Lower lobe of right lung (tissue), 2 donors: ENCODE results near the gene CLRN3. TPM values are rescaled to one million over a fixed set of nuclear protein-coding genes. Genes with fewer than 3 reads are reported as not detected.
A peak's percentile ranks its signal among the peaks of the same experiment; 100 is the strongest.

Experiments used
- ATAC-seq, 2 donors: fragments of 200-7000 bp; cut with Tn5 transposase; one replicate each; pipeline ENCODE4 v1.9.1; 2020 to 2022; ENCODE audit warnings: mild to moderate bottlenecking in 2 of 2, moderate library complexity in 2 of 2
- DNase-seq: peaks from one replicate; pipeline ENCODE4 v3.0.0-alpha.2; 2020
- H3K27ac ChIP-seq: fragments of 200-600 bp; one replicate; pipeline ENCODE4 v1.8.0; 2022
- H3K27me3 ChIP-seq: fragments of 200-600 bp; one replicate; pipeline ENCODE4 v1.8.0; 2022; ENCODE audit warnings: low read depth
- H3K36me3 ChIP-seq: fragments of 200-600 bp; one replicate; pipeline ENCODE4 v1.8.0; 2022; ENCODE audit warnings: mild to moderate bottlenecking
- H3K4me1 ChIP-seq: fragments of 200-600 bp; one replicate; pipeline ENCODE4 v1.8.0; 2022
- H3K4me3 ChIP-seq: fragments of 200-600 bp; one replicate; pipeline ENCODE4 v1.8.0; 2022; ENCODE audit warnings: mild to moderate bottlenecking
- H3K9me3 ChIP-seq: fragments of 200-600 bp; one replicate; pipeline ENCODE4 v1.8.0; 2022
- intact Hi-C: fragments of 100-400 bp; cut with DNase I; formaldehyde crosslinking; loops from one replicate; pipeline ENCODE4 v1.11.0; 2022
- total RNA-seq: library from RNA; stranded (reverse); fragmentation: NEBNext Ultra II Directional; extraction: Animal tissue kit (Norgen Biotek cat#: 25700); gene quantifications from one replicate; pipeline ENCODE4 v1.2.1, GENCODE V29; 2021
- TF ChIP-seq, protein P1 (sequence below): fragments of 200-600 bp; IDR thresholded peaks from one replicate; pipeline ENCODE4 v1.8.0; 2022; ENCODE audit warnings: antibody characterized with exemption, mild to moderate bottlenecking
- donor health status: DM: no; HTN: yes; CAD: no; lungs with severe emphysema.

Gene CLRN3
- total RNA-seq, 1 donor from 2014 or later, result not detected

GRCh38 chr10:127926455-127926854, 33.7 kb upstream of the CLRN3 start:
- Histone ChIP-seq H3K36me3 (no peaks in the 10 kb centered on the region), H3K4me3 (no peak overlapping the region), H3K9me3 (no peaks in the 10 kb centered on the region), H3K27me3 (no peaks in the 10 kb centered on the region), H3K4me1 (peaks cover 71% of the 10 kb centered on the region), H3K27ac (peak overlapping the region; percentile 68)
- ATAC-seq (peak in 1 of 2 donors; percentile 41), DNase-seq (peak; percentile 60)
- TF ChIP-seq, protein P1, sequence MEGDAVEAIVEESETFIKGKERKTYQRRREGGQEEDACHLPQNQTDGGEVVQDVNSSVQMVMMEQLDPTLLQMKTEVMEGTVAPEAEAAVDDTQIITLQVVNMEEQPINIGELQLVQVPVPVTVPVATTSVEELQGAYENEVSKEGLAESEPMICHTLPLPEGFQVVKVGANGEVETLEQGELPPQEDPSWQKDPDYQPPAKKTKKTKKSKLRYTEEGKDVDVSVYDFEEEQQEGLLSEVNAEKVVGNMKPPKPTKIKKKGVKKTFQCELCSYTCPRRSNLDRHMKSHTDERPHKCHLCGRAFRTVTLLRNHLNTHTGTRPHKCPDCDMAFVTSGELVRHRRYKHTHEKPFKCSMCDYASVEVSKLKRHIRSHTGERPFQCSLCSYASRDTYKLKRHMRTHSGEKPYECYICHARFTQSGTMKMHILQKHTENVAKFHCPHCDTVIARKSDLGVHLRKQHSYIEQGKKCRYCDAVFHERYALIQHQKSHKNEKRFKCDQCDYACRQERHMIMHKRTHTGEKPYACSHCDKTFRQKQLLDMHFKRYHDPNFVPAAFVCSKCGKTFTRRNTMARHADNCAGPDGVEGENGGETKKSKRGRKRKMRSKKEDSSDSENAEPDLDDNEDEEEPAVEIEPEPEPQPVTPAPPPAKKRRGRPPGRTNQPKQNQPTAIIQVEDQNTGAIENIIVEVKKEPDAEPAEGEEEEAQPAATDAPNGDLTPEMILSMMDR, result no peak
- intact Hi-C loops, result no loop called here

- no peak overlapping the region for H3K4me3 ChIP-seq
- no peaks in the 10 kb centered on the region for H3K9me3 ChIP-seq
- H3K27me3 ChIP-seq, result no peaks in the 10 kb centered on the region
- H3K36me3 ChIP-seq, result no peaks in the 10 kb centered on the region
- peak; percentile 23 to 31 for ATAC-seq
- H3K4me1 ChIP-seq, result peaks cover 78% of the 10 kb centered on the region
- no peak for DNase-seq
- TF ChIP-seq, protein P1, result no peak
- intact Hi-C loops, result no loop called here
- H3K27ac ChIP-seq, result peak overlapping the region; percentile 68
Measured at GRCh38 chr10:127925471-127926207, 32.9 kb upstream of the CLRN3 start.

GRCh38 chr10:127923646-127924045, 30.9 kb upstream of the CLRN3 start:
- Histone ChIP-seq H3K36me3 (no peaks in the 10 kb centered on the region), H3K4me1 (peaks cover 94% of the 10 kb centered on the region), H3K27ac (peak overlapping the region; percentile 63), H3K4me3 (no peak overlapping the region), H3K9me3 (no peaks in the 10 kb centered on the region), H3K27me3 (no peaks in the 10 kb centered on the region)
- no peak for DNase-seq
- intact Hi-C loops, result no loop called here
- ATAC-seq, result no peak
- TF ChIP-seq, protein P1, result no peak

DNA sequence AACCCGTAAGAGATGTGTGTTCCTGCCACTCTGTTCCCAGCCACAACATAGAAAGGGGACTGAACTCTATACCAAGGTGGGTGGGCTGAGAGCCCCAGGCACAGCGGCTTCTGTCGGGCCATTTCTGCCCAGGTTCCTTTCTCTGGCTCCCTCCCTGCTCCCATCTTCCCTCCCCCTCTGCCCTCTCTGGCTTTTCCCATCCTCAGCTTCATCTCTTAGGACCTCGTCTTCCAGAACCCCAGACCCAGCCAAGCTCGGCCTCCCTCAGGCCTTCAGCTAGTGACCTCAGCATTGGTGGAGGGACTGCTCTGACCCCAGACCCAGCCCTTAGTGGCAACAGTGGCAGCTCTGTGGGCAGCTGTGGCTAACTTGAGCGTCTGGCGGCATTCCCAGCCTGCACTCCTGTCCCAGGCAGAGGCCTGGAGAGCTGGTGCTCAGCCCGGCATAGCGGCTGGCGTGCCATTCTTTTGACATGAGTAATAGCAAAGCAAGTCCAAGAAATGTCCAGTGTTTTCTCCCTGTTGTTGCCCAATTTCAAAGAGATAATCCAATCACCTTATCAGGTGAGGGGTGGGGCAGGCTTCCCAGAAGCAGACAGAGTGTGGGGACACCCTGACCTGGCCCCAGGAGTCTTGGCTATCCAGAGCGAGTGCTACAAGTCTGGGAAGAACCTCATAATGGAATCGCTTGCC, 30.1 kb upstream of the CLRN3 start:
- Histone ChIP-seq H3K4me3 (no peak overlapping the region), H3K27me3 (no peaks in the 10 kb centered on the region), H3K36me3 (no peaks in the 10 kb centered on the region), H3K27ac (peak overlapping the region; percentile 63), H3K9me3 (no peaks in the 10 kb centered on the region), H3K4me1 (peaks cover 88% of the 10 kb centered on the region)
- TF ChIP-seq, protein P1, result no peak
- intact Hi-C loops, result no loop called here
- DNase-seq (peak; percentile 91), ATAC-seq (peak; percentile 89 to 91)

DNA sequence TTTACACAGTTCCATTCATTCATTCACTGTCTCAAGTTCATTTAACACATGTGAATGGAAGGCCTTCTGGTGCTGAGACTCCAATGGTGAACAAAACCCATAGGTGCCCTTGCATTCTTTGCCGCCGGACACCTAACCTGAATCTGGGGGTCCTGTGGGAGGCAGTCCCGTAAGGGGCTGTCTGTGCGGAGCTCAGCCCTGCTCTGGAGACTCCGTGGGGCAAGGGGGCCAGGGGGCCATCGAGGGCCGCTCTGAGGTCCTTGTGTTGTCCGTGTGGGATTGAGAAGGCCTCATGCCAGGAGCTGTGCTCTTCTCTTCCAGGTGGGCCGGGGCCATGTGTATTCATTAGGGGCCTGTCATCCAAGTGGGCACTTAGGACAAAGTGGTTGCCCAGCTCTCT, 29.5 kb upstream of the CLRN3 start:
- intact Hi-C loops, result no loop called here
- no peak for DNase-seq
- ATAC-seq, result no peak
- Histone ChIP-seq H3K27ac (peak overlapping the region; percentile 63), H3K36me3 (no peaks in the 10 kb centered on the region), H3K4me1 (peaks cover 83% of the 10 kb centered on the region), H3K9me3 (no peaks in the 10 kb centered on the region), H3K4me3 (no peak overlapping the region), H3K27me3 (no peaks in the 10 kb centered on the region)
- TF ChIP-seq, protein P1, result no peak
